K562 (cell line): ENCODE results near the gene SLC38A10. TPM values are rescaled to one million over a fixed set of nuclear protein-coding genes. Genes with fewer than 3 reads are reported as not detected.
A peak's percentile ranks its signal among the peaks of the same experiment; 100 is the strongest.

Experiments used
- HDAC1 ChIP-seq, 2 experiments: fragments of 450-650 bp; IDR thresholded peaks; 2 replicates each; pipeline ENCODE4 v1.6.1; 2016 to 2017; ENCODE audit warnings: inconsistent platforms in 1 of 2, mild to moderate bottlenecking in 1 of 2, moderate library complexity in 1 of 2
- HMGN3 ChIP-seq: IDR thresholded peaks from 2 replicates; pipeline ENCODE4 v1.6.1; 2011; ENCODE audit warnings: borderline replicate concordance, low read depth, mild to moderate bottlenecking, mixed read lengths, low read length; ENCODE audit not compliant: insufficient read length; ENCODE audit errors: extremely low read depth
- JUND ChIP-seq, 2 experiments: IDR thresholded peaks; 2 replicates in 1 of 2; 3 replicates in 1 of 2; pipeline ENCODE4 v1.6.1; 2011; ENCODE audit warnings: borderline replicate concordance in 2 of 2, low read depth in 2 of 2, low read length in 2 of 2, improper control_type of control experiment in 1 of 2, missing biosample characterization in 1 of 2, missing genetic modification characterization in 1 of 2, missing genetic modification reagents in 1 of 2
- NFRKB ChIP-seq: fragments of 450-650 bp; IDR thresholded peaks from 2 replicates; pipeline ENCODE4 v1.6.1; 2016; ENCODE audit warnings: low read depth
- OTX1 ChIP-seq: fragments of 450-650 bp; formaldehyde crosslinking; IDR thresholded peaks from 2 replicates; pipeline ENCODE4 v1.4.0; 2022; ENCODE audit warnings: mild to moderate bottlenecking
- POLR2G ChIP-seq: fragments of 200-400 bp; formaldehyde crosslinking; IDR thresholded peaks from 2 replicates; pipeline ENCODE4 v1.6.1; 2017; ENCODE audit warnings: low read depth, mild to moderate bottlenecking, antibody characterized with exemption, low read length, moderate library complexity
- RBM39 ChIP-seq: fragments of 200-400 bp; formaldehyde crosslinking; optimal IDR thresholded peaks from 2 replicates; pipeline ENCODE3; 2018; ENCODE audit warnings: low read depth, low read length
- SPI1 ChIP-seq: IDR thresholded peaks from 2 replicates; pipeline ENCODE4 v1.6.1; 2011; ENCODE audit warnings: low read depth, low read length, control low read depth, borderline replicate concordance
- TBP ChIP-seq: optimal IDR thresholded peaks from 2 replicates; pipeline ENCODE3; 2011; ENCODE audit warnings: low read depth, low read length, improper control_type of control experiment
- ZMIZ1 ChIP-seq, 2 experiments: fragments of 150-350 bp in 1 of 2; IDR thresholded peaks; 2 replicates each; pipeline ENCODE4 v1.6.1; 2012 to 2016; ENCODE audit warnings: low read depth in 2 of 2, low read length in 2 of 2, mild to moderate bottlenecking in 1 of 2, moderate library complexity in 1 of 2
- ZNF143 ChIP-seq: sonication (generic); formaldehyde crosslinking; IDR thresholded peaks from 2 replicates; pipeline ENCODE4 v1.9.0; 2022; ENCODE audit warnings: mild to moderate bottlenecking, missing genetic modification reagents
- ZNF318 ChIP-seq, 2 experiments: fragments of 450-650 bp; IDR thresholded peaks; 2 replicates each; pipeline ENCODE4 v1.6.1; 2016; ENCODE audit warnings: mild to moderate bottlenecking in 2 of 2, borderline replicate concordance in 1 of 2, low read depth in 1 of 2, moderate library complexity in 1 of 2
- polyA plus RNA-seq, 8 experiments: library from polyadenylated mRNA; depleted of rRNA in 4 of 8; stranded (reverse) in 5 of 8; unstranded in 3 of 8; fragments of >200 nt; fragmentation: Nextera tagmentation in 2 of 8; fragmentation: Illumina TruSeq in 1 of 8; extraction: Ambion mirVana in 2 of 8; extraction: Trizol in 1 of 8; gene quantifications; 2 replicates each; pipeline versions ENCODE4 v1.2.1 to v1.2.3, GENCODE V29; 2011 to 2014; ENCODE audit warnings: inconsistent platforms in 1 of 8, missing spikeins in 1 of 8
- total RNA-seq, 7 experiments: library from RNA; depleted of rRNA in 6 of 7; stranded (reverse); fragments of >200 nt in 6 of 7; fragmentation: Illumina TruSeq in 2 of 7; extraction: Trizol in 2 of 7; gene quantifications; 2 replicates each; pipeline versions ENCODE4 v1.2.1 to v1.2.3, GENCODE V29; 2011 to 2021; ENCODE audit warnings: low replicate concordance in 1 of 7
- TF ChIP-seq, protein P1 (sequence below): fragments of 250-450 bp; sonication (Bioruptor Pico); IDR thresholded peaks from 2 replicates; pipeline ENCODE4 v1.5.0; 2021

SLC38A10 gene
- total and polyA plus RNA-seq, 9 of the 15 experiments (the other 6 are each of a cell fraction or from before 2014, with no cell fraction given): 0.45 to 54.2 (median 13.8) TPM

GRCh38 chr17:81285179-81285878, 9.8 kb downstream of the SLC38A10 start (continued):
- no peak for TF ChIP-seq ZNF318 (IDR thresholded peaks at IDR 0.05; ENCODE audit: borderline replicate concordance in 1 of 2, low read depth in 1 of 2)
- TF ChIP-seq HMGN3: peak; percentile 69
- no peak for TF ChIP-seq ZMIZ1 (IDR thresholded peaks at IDR 0.05; ENCODE audit: low read depth in 2 of 2, low read length in 2 of 2)
- TF ChIP-seq, protein P1, sequence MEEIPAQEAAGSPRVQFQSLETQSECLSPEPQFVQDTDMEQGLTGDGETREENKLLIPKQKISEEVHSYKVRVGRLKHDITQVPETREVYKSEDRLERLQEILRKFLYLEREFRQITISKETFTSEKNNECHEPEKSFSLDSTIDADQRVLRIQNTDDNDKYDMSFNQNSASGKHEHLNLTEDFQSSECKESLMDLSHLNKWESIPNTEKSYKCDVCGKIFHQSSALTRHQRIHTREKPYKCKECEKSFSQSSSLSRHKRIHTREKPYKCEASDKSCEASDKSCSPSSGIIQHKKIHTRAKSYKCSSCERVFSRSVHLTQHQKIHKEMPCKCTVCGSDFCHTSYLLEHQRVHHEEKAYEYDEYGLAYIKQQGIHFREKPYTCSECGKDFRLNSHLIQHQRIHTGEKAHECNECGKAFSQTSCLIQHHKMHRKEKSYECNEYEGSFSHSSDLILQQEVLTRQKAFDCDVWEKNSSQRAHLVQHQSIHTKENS (CRISPR knock-in tag): no peak
- peak; percentile 2 for TF ChIP-seq TBP
- peak in 1 of 2 experiments; percentile 53; a peak in 1 of 4 replicates for TF ChIP-seq HDAC1 (IDR thresholded peaks at IDR 0.05)
- TF ChIP-seq RBM39: no peak
- TF ChIP-seq POLR2G: peak; percentile 87
- 0 out of 2 replicates have a peak, but pooled peaks have one; percentile 4 for TF ChIP-seq SPI1
- 0 out of 2 replicates have a peak, but pooled peaks have one; percentile 74 for TF ChIP-seq NFRKB
- no peak for TF ChIP-seq ZNF143 (CRISPR knock-in tag)
- peak; percentile 57; the same call in 1 of the 2 replicates for TF ChIP-seq JUND (IDR thresholded peaks at IDR 0.05; ENCODE audit: borderline replicate concordance, low read depth, low read length)
- TF ChIP-seq JUND (tag; IDR thresholded peaks at IDR 0.05; ENCODE audit: borderline replicate concordance, low read depth, low read length): peak; percentile 52; the same call in 1 of the 3 replicates
- TF ChIP-seq OTX1 (CRISPR knock-in tag): no peak
